ENCODE measurements around the gene POC1A. TPM values are rescaled to one million over a fixed set of nuclear protein-coding genes. Genes with fewer than 3 reads are reported as not detected.

POC1A gene
- total RNA-seq, 2 experiments from 2014 or later = 23.8 to 24.8 TPM

GRCh38 chr3:52056521-52056967 is 97.7 kb downstream of the POC1A start, which contains the start of gene DUSP7:
DUSP7 (minus strand) TSS chr3:52056571; CDS start chr3:52056366, 205 bp downstream.
- peak within 1 kb of the TSS; percentile 85 for H3K4me3 Mint-ChIP-seq
- H3K36me3 Mint-ChIP-seq = peaks cover 11% of the 10 kb centered on the region
- H3K9me3 Mint-ChIP-seq = no peaks in the 10 kb centered on the region
- peak within 1 kb of the TSS; percentile 90 for H3K27ac Mint-ChIP-seq
- H3K27me3 Mint-ChIP-seq = no peaks in the 10 kb centered on the region
- DNase-seq = peak; percentile 85
- H3K4me1 Mint-ChIP-seq = peaks cover 35% of the 10 kb centered on the region

GRCh38 chr3:52055537-52056351 is 98.5 kb downstream of the POC1A start:
- Mint-ChIP-seq H3K36me3 (peaks cover 13% of the 10 kb centered on the region), H3K27me3 (no peaks in the 10 kb centered on the region), H3K4me3 (peak overlapping the region; percentile 85), H3K9me3 (no peaks in the 10 kb centered on the region), H3K4me1 (peaks cover 35% of the 10 kb centered on the region), H3K27ac (peak overlapping the region; percentile 90)
- DNase-seq = peak; percentile 71

GRCh38 chr3:52054661-52055511 is 99.3 kb downstream of the POC1A start:
- Mint-ChIP-seq H3K9me3 (no peaks in the 10 kb centered on the region), H3K4me1 (peaks cover 35% of the 10 kb centered on the region), H3K27ac (peak overlapping the region; percentile 93), H3K4me3 (peak overlapping the region; percentile 85), H3K27me3 (no peaks in the 10 kb centered on the region), H3K36me3 (peaks cover 15% of the 10 kb centered on the region)
- DNase-seq = peak; percentile 31

GRCh38 chr3:52053307-52054304 is 100.6 kb downstream of the POC1A start:
- peak overlapping the region; percentile 85 for H3K4me3 Mint-ChIP-seq
- H3K27me3 Mint-ChIP-seq = no peaks in the 10 kb centered on the region
- peaks cover 41% of the 10 kb centered on the region for H3K4me1 Mint-ChIP-seq
- DNase-seq = peak; percentile 49
- peaks cover 22% of the 10 kb centered on the region for H3K36me3 Mint-ChIP-seq
- no peaks in the 10 kb centered on the region for H3K9me3 Mint-ChIP-seq
- H3K27ac Mint-ChIP-seq = peak overlapping the region; percentile 93

- no peaks in the 10 kb centered on the region for H3K27me3 Mint-ChIP-seq
- DNase-seq = peak; percentile 30
- H3K4me3 Mint-ChIP-seq = peak overlapping the region; percentile 85
- H3K4me1 Mint-ChIP-seq = peaks cover 41% of the 10 kb centered on the region
- no peaks in the 10 kb centered on the region for H3K9me3 Mint-ChIP-seq
- H3K27ac Mint-ChIP-seq = peak overlapping the region; percentile 93
- peaks cover 22% of the 10 kb centered on the region for H3K36me3 Mint-ChIP-seq
Measured at GRCh38 chr3:52052831-52053306, 101.4 kb downstream of the POC1A start.

GRCh38 chr3:52051444-52051843 is 102.8 kb downstream of the POC1A start:
- no peaks in the 10 kb centered on the region for H3K9me3 Mint-ChIP-seq
- H3K27me3 Mint-ChIP-seq = no peaks in the 10 kb centered on the region
- peaks cover 22% of the 10 kb centered on the region for H3K36me3 Mint-ChIP-seq

GRCh38 chr3:52050571-52050970 is 103.7 kb downstream of the POC1A start:
- Mint-ChIP-seq H3K27ac (no peak overlapping the region), H3K9me3 (no peaks in the 10 kb centered on the region), H3K36me3 (peaks cover 22% of the 10 kb centered on the region), H3K4me3 (no peak overlapping the region), H3K27me3 (no peaks in the 10 kb centered on the region), H3K4me1 (peaks cover 41% of the 10 kb centered on the region)
- no peak for DNase-seq

More at GRCh38 chr3:52051444-52051843, 102.8 kb downstream of the POC1A start:
- DNase-seq = no peak
- Mint-ChIP-seq H3K27ac (peak overlapping the region; percentile 93), H3K4me3 (no peak overlapping the region), H3K4me1 (peaks cover 40% of the 10 kb centered on the region)

GRCh38 chr3:52049503-52049902 is 104.7 kb downstream of the POC1A start:
- Mint-ChIP-seq H3K27ac (peak overlapping the region; percentile 75), H3K9me3 (no peaks in the 10 kb centered on the region), H3K4me3 (no peak overlapping the region), H3K36me3 (peaks cover 22% of the 10 kb centered on the region), H3K27me3 (no peaks in the 10 kb centered on the region), H3K4me1 (peaks cover 39% of the 10 kb centered on the region)
- no peak for DNase-seq

GRCh38 chr3:52047295-52047960 is 106.8 kb downstream of the POC1A start:
- H3K27me3 Mint-ChIP-seq = no peaks in the 10 kb centered on the region
- no peaks in the 10 kb centered on the region for H3K9me3 Mint-ChIP-seq
- no peak for DNase-seq
- H3K27ac Mint-ChIP-seq = no peak overlapping the region
- H3K4me1 Mint-ChIP-seq = peaks cover 19% of the 10 kb centered on the region
- no peak overlapping the region for H3K4me3 Mint-ChIP-seq
- peaks cover 17% of the 10 kb centered on the region for H3K36me3 Mint-ChIP-seq

GRCh38 chr3:52046902-52047239 is 107.4 kb downstream of the POC1A start:
- Mint-ChIP-seq H3K27me3 (no peaks in the 10 kb centered on the region), H3K9me3 (no peaks in the 10 kb centered on the region), H3K4me3 (no peak overlapping the region), H3K36me3 (peaks cover 12% of the 10 kb centered on the region), H3K27ac (no peak overlapping the region), H3K4me1 (peaks cover 13% of the 10 kb centered on the region)
- no peak for DNase-seq

- Mint-ChIP-seq H3K4me3 (no peak overlapping the region), H3K4me1 (peaks cover 10% of the 10 kb centered on the region), H3K27me3 (no peaks in the 10 kb centered on the region), H3K27ac (no peak overlapping the region), H3K36me3 (peaks cover 11% of the 10 kb centered on the region), H3K9me3 (no peaks in the 10 kb centered on the region)
- no peak for DNase-seq
Measured at GRCh38 chr3:52046186-52046901, 107.9 kb downstream of the POC1A start.

- Mint-ChIP-seq H3K9me3 (no peaks in the 10 kb centered on the region), H3K4me3 (no peak overlapping the region), H3K36me3 (peaks cover 7% of the 10 kb centered on the region), H3K27me3 (no peaks in the 10 kb centered on the region), H3K27ac (no peak overlapping the region), H3K4me1 (peaks cover 10% of the 10 kb centered on the region)
- no peak for DNase-seq
Measured at GRCh38 chr3:52044869-52045619, 109.2 kb downstream of the POC1A start.

GRCh38 chr3:52043750-52044149 is 110.5 kb downstream of the POC1A start:
- Mint-ChIP-seq H3K9me3 (no peaks in the 10 kb centered on the region), H3K4me1 (peaks cover 4% of the 10 kb centered on the region), H3K4me3 (no peak overlapping the region), H3K36me3 (no peaks in the 10 kb centered on the region), H3K27ac (no peak overlapping the region), H3K27me3 (no peaks in the 10 kb centered on the region)
- DNase-seq = no peak
